HG02973 (cell line): ENCODE data around the gene TSPY9.
"Not testable (repeated sequence)": the region's sequence is repeated elsewhere in the genome, so short reads cannot be mapped to it uniquely, and the experiment has no call there.

Experiments
- ATAC-seq: cut with Tn5 transposase; IDR thresholded peaks from one replicate; pipeline ENCODE4 v1.9.1; 2021; ENCODE audit warnings: moderate library complexity; ENCODE audit not compliant: unreplicated experiment

Gene TSPY9, protein sequence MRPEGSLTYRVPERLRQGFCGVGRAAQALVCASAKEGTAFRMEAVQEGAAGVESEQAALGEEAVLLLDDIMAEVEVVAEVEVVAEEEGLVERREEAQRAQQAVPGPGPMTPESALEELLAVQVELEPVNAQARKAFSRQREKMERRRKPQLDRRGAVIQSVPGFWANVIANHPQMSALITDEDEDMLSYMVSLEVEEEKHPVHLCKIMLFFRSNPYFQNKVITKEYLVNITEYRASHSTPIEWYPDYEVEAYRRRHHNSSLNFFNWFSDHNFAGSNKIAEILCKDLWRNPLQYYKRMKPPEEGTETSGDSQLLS

DNA sequence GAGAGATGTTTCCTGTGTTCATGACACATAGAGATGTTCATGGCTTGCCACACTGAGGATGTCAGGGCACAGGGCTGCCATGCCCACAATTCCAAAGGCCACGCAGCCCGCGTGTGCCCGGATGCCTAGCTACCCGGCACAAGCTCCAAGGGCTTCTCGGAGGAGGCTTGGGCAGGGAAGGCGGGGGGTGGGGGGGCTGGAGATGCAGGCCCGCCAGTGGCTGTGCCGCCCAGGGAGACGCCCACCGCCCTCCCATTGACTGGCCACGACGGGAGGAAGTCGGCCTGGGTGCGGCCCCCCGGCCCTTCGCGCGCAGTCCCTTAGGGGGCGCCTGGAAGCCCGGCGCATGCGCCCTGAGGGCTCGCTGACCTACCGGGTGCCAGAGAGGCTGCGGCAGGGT is at the start of gene TSPY9:
Gene TSPY9, plus strand, starts transcription at position 301 of the 400 bp plus-strand sequence. Its CDS starts 46 bp downstream, at position 347.
- not testable (repeated sequence) for ATAC-seq

DNA sequence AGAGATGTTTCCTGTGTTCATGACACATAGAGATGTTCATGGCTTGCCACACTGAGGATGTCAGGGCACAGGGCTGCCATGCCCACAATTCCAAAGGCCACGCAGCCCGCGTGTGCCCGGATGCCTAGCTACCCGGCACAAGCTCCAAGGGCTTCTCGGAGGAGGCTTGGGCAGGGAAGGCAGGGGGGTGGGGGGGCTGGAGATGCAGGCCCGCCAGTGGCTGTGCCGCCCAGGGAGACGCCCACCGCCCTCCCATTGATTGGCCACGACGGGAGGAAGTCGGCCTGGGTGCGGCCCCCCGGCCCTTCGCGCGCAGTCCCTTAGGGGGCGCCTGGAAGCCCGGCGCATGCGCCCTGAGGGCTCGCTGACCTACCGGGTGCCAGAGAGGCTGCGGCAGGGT is 20.4 kb upstream of the TSPY9 start, which contains the start of gene TSPY1:
Gene TSPY1, plus strand, starts transcription at position 301 of the 400 bp plus-strand sequence. Its CDS starts 46 bp downstream, at position 347.
- not testable (repeated sequence) for ATAC-seq

DNA sequence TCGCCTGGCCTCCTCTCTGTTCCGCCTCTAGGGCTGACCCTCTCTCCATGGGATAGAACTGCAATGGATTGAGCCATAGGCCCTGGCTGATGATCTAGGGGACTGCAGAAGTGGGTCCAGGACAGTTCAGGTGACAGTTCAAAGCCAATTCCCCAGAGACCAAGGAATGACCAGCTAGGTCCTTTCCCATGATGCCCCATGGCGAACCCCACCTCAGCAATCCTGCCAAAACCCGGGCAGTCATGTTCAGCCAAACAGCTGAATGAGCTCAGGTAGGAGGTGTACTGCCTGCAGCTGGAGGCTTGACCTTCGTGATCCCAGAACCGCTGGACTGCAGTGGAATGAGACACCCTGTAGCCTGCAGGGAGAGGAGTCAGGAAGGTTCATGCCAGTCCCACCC is 17.3 kb downstream of the TSPY9 start:
- ATAC-seq: not testable (repeated sequence)

DNA sequence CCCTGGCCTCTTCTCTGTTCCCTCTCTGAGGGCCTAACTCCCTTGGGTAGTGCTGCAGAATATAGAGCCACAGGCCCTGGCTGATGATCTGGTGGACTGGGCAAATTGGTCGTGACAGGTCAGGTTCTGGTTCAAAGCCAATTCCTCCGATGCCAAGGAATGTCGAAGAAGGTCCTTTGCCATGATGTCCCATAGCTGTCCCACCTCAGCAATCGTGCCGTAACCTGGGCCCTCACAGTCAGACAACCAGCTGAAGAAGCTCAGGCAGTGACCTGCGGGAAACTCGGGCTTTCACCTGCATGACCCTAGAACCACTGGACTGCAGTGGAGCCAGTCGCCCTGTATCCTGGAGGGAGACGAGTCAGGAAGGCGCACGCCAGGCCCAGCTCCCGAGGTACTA is 29.2 kb downstream of the TSPY9 start:
- not testable (repeated sequence) for ATAC-seq

DNA sequence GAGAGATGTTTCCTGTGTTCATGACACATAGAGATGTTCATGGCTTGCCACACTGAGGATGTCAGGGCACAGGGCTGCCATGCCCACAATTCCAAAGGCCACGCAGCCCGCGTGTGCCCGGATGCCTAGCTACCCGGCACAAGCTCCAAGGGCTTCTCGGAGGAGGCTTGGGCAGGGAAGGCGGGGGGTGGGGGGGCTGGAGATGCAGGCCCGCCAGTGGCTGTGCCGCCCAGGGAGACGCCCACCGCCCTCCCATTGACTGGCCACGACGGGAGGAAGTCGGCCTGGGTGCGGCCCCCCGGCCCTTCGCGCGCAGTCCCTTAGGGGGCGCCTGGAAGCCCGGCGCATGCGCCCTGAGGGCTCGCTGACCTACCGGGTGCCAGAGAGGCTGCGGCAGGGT is 40.5 kb downstream of the TSPY9 start, which contains the start of gene TSPY10:
Gene TSPY10, plus strand, starts transcription at position 301 of the 400 bp plus-strand sequence. Its CDS starts 46 bp downstream, at position 347.
- not testable (repeated sequence) for ATAC-seq
